ENCODE measurements around the gene RAP1A.

DNA sequence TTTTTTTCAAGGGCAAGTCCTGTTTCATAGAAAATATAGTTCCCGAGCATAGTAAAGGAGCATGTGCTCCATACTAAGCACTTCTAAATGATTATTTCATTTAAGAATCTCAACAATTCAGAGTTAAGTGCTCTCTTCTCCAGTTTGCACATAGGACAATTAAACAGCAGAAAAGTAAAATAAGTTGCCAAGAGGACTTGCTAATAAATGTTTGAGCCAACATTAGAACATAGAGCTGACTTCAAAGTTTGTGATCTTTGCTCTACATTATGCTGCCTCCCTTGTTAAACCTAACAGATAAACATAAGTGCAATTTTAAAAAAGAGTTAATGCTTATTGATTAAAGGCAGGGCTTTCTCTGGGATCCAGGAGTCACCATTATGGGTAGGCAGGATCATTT, 23.8 kb upstream of the RAP1A start:
- no peak for TF ChIP-seq POLR2AphosphoS5 (IDR thresholded peaks at IDR 0.05; ENCODE audit: low read depth, low read length)
- no peak for TF ChIP-seq SMC3 (IDR thresholded peaks at IDR 0.05; ENCODE audit: low read depth, low read length)
- TF ChIP-seq NFIC (IDR thresholded peaks at IDR 0.05; ENCODE audit: borderline replicate concordance) = no peak
- TF ChIP-seq, protein P1, sequence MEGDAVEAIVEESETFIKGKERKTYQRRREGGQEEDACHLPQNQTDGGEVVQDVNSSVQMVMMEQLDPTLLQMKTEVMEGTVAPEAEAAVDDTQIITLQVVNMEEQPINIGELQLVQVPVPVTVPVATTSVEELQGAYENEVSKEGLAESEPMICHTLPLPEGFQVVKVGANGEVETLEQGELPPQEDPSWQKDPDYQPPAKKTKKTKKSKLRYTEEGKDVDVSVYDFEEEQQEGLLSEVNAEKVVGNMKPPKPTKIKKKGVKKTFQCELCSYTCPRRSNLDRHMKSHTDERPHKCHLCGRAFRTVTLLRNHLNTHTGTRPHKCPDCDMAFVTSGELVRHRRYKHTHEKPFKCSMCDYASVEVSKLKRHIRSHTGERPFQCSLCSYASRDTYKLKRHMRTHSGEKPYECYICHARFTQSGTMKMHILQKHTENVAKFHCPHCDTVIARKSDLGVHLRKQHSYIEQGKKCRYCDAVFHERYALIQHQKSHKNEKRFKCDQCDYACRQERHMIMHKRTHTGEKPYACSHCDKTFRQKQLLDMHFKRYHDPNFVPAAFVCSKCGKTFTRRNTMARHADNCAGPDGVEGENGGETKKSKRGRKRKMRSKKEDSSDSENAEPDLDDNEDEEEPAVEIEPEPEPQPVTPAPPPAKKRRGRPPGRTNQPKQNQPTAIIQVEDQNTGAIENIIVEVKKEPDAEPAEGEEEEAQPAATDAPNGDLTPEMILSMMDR (IDR thresholded peaks at IDR 0.05) = no peak
- TF ChIP-seq, protein P2, sequence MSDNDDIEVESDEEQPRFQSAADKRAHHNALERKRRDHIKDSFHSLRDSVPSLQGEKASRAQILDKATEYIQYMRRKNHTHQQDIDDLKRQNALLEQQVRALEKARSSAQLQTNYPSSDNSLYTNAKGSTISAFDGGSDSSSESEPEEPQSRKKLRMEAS (IDR thresholded peaks at IDR 0.05; ENCODE audit: low read depth) = no peak
